IMR-90 (cell line): Measurements from ENCODE around the gene ZP3. TPM values are rescaled to one million over a fixed set of nuclear protein-coding genes. Genes with fewer than 3 reads are reported as not detected.

Source experiments
- ATAC-seq: fragments of 200-7000 bp; cut with Tn5 transposase; 2 replicates; pipeline ENCODE4 v1.9.1; 2020; ENCODE audit warnings: low read depth, mild to moderate bottlenecking, moderate library complexity
- BruUV-seq: library from RNA; stranded (reverse); fragments of 400-500 nt; replicated peaks from 2 replicates; lab custom pipeline; 2021; lab: Mats Ljungman, UMichigan
- CTCF ChIA-PET: fragments of 300-600 bp; formaldehyde crosslinking; extraction: SDS; loops from one replicate; lab custom pipeline; 2021; ENCODE audit warnings: antibody characterized with exemption; lab: Yijun Ruan, JAX
- POLR2A ChIA-PET: fragments of 300-600 bp; sonication (Branson Sonifier 250); formaldehyde crosslinking; loops from one replicate; lab custom pipeline; 2022; ENCODE audit warnings: antibody characterized with exemption; ENCODE audit not compliant: unreplicated experiment; lab: Charles Lee
- DNase-seq: peaks from one replicate; pipeline ENCODE4 v3.0.0; 2013
- H2AFZ ChIP-seq: replicated peaks from 2 replicates; pipeline ENCODE3; 2013; ENCODE audit warnings: low read length, mild to moderate bottlenecking; ENCODE audit not compliant: poor library complexity
- H2AK5ac ChIP-seq: 2 replicates; pipeline ENCODE4 v1.6.1; 2013; ENCODE audit warnings: low read depth, low read length, inconsistent platforms
- H2AK9ac ChIP-seq: replicated peaks from 2 replicates; pipeline ENCODE3; 2013; ENCODE audit warnings: mild to moderate bottlenecking, low read depth, low read length, moderate library complexity; ENCODE audit not compliant: poor library complexity
- H2BK120ac ChIP-seq: 2 replicates; pipeline ENCODE4 v1.6.1; 2013; ENCODE audit warnings: low read depth, low read length, inconsistent platforms
- H2BK15ac ChIP-seq: 3 replicates; pipeline ENCODE4 v1.6.1; 2013; ENCODE audit warnings: low read depth, low read length, inconsistent platforms
- H2BK20ac ChIP-seq: 2 replicates; pipeline ENCODE4 v1.6.1; 2013; ENCODE audit warnings: low read depth, mild to moderate bottlenecking, inconsistent platforms, low read length, moderate library complexity
- H2BK5ac ChIP-seq: 2 replicates; pipeline ENCODE4 v1.6.1; 2013; ENCODE audit warnings: mild to moderate bottlenecking, low read depth, low read length, inconsistent platforms; ENCODE audit not compliant: poor library complexity, severe bottlenecking
- H3K14ac ChIP-seq: replicated peaks from 2 replicates; pipeline ENCODE4 v1.6.1; 2013; ENCODE audit warnings: low read depth, low read length, inconsistent platforms
- H3K18ac ChIP-seq: 2 replicates; pipeline ENCODE4 v1.6.1; 2013; ENCODE audit warnings: low read depth, low read length, control low read depth
- H3K23ac ChIP-seq: 2 replicates; pipeline ENCODE4 v1.6.1; 2013; ENCODE audit warnings: low read depth, low read length, inconsistent platforms
- H3K27ac ChIP-seq: 2 replicates; pipeline ENCODE4 v1.5.1; 2013; ENCODE audit warnings: mild to moderate bottlenecking, control low read depth, low read length; ENCODE audit not compliant: insufficient read depth
- H3K27me3 ChIP-seq: 2 replicates; pipeline ENCODE4 v1.6.1; 2013; ENCODE audit warnings: low read length; ENCODE audit not compliant: control insufficient read depth, insufficient read depth
- H3K36me3 ChIP-seq: 2 replicates; pipeline ENCODE4 v1.6.1; 2013; ENCODE audit warnings: low read length, mixed read lengths; ENCODE audit not compliant: control insufficient read depth, insufficient read depth
- H3K4ac ChIP-seq: 2 replicates; pipeline ENCODE4 v1.6.1; 2013; ENCODE audit warnings: low read depth, low read length, inconsistent platforms
- H3K4me1 ChIP-seq: 2 replicates; pipeline ENCODE4 v1.6.1; 2013; ENCODE audit warnings: low read length, mixed read lengths; ENCODE audit not compliant: control insufficient read depth, insufficient read depth
- H3K4me2 ChIP-seq: 2 replicates; pipeline ENCODE4 v1.6.1; 2013; ENCODE audit warnings: low read depth, mild to moderate bottlenecking, control low read depth, low read length, moderate library complexity
- H3K4me3 ChIP-seq: 2 replicates; pipeline ENCODE4 v1.5.1; 2013; ENCODE audit warnings: low read depth, mild to moderate bottlenecking, control low read depth, low read length, moderate library complexity; ENCODE audit not compliant: insufficient read depth
- H3K56ac ChIP-seq: 2 replicates; pipeline ENCODE4 v1.6.1; 2013; ENCODE audit warnings: low read length, inconsistent platforms; ENCODE audit not compliant: insufficient read depth; ENCODE audit errors: extremely low read depth
- H3K79me1 ChIP-seq, 2 experiments: 2 replicates each; pipeline ENCODE4 v1.6.1; 2013; ENCODE audit warnings: low read length in 2 of 2, inconsistent platforms in 1 of 2, low read depth in 1 of 2
- H3K9ac ChIP-seq: 2 replicates; pipeline ENCODE4 v1.6.1; 2013; ENCODE audit warnings: low read depth, low read length, control low read depth
- H3K9me1 ChIP-seq: 2 replicates; pipeline ENCODE4 v1.6.1; 2013; ENCODE audit warnings: low read length, inconsistent platforms; ENCODE audit not compliant: insufficient read depth
- H3K9me3 ChIP-seq: 2 replicates; pipeline ENCODE4 v1.6.1; 2013; ENCODE audit warnings: low read length; ENCODE audit not compliant: control insufficient read depth, insufficient read depth
- H4K20me1 ChIP-seq: 2 replicates; pipeline ENCODE4 v1.6.1; 2013; ENCODE audit warnings: low read length, inconsistent platforms; ENCODE audit not compliant: insufficient read depth
- H4K5ac ChIP-seq: 2 replicates; pipeline ENCODE4 v1.6.1; 2013; ENCODE audit warnings: mild to moderate bottlenecking, low read depth, low read length, control low read depth
- H4K8ac ChIP-seq, 2 experiments: 2 replicates each; pipeline ENCODE4 v1.6.1; 2013; ENCODE audit warnings: low read depth in 2 of 2, low read length in 2 of 2, control low read depth in 1 of 2, inconsistent platforms in 1 of 2
- H4K91ac ChIP-seq: 2 replicates; pipeline ENCODE4 v1.6.1; 2013; ENCODE audit warnings: low read depth, low read length, inconsistent platforms; ENCODE audit not compliant: insufficient read depth
- CEBPB ChIP-seq: IDR thresholded peaks from 2 replicates; pipeline ENCODE4 v1.6.1; 2012; ENCODE audit warnings: low read depth, low read length, improper control_type of control experiment
- CHD1 ChIP-seq: IDR thresholded peaks from 2 replicates; pipeline ENCODE4 v1.6.1; 2012; ENCODE audit warnings: low read depth, low read length, improper control_type of control experiment
- CTCF ChIP-seq: conservative IDR thresholded peaks from 2 replicates; pipeline ENCODE4 v1.5.1; 2012; ENCODE audit warnings: mild to moderate bottlenecking, low read depth, low read length, improper control_type of control experiment
- ELK1 ChIP-seq: fragments of 150-350 bp; IDR thresholded peaks from 2 replicates; pipeline ENCODE4 v1.6.1; 2016; ENCODE audit warnings: low read depth, mild to moderate bottlenecking, low read length, moderate library complexity, borderline replicate concordance
- FOS ChIP-seq: fragments of 150-350 bp; IDR thresholded peaks from 2 replicates; pipeline ENCODE4 v1.6.1; 2016; ENCODE audit warnings: low read depth, low read length
- MAFK ChIP-seq: IDR thresholded peaks from 2 replicates; pipeline ENCODE4 v1.6.1; 2012; ENCODE audit warnings: low read depth, low read length, improper control_type of control experiment
- MAZ ChIP-seq: IDR thresholded peaks from 2 replicates; pipeline ENCODE4 v1.6.1; 2012; ENCODE audit warnings: low read depth, mild to moderate bottlenecking, low read length, improper control_type of control experiment, moderate library complexity, borderline replicate concordance
- MXI1 ChIP-seq: IDR thresholded peaks from 2 replicates; pipeline ENCODE4 v1.6.1; 2012; ENCODE audit warnings: low read depth, mild to moderate bottlenecking, low read length, moderate library complexity, borderline replicate concordance
- POLR2A ChIP-seq: IDR thresholded peaks from 2 replicates; pipeline ENCODE4 v1.6.1; 2012; ENCODE audit warnings: mild to moderate bottlenecking, low read depth, low read length
- RAD21 ChIP-seq: IDR thresholded peaks from 2 replicates; pipeline ENCODE4 v1.6.1; 2012; ENCODE audit warnings: low read length, improper control_type of control experiment
- RCOR1 ChIP-seq: IDR thresholded peaks from 2 replicates; pipeline ENCODE4 v1.6.1; 2012; ENCODE audit warnings: mild to moderate bottlenecking, low read length, improper control_type of control experiment; ENCODE audit not compliant: insufficient replicate concordance
- RFX5 ChIP-seq: IDR thresholded peaks from 2 replicates; pipeline ENCODE4 v1.8.0; 2012; ENCODE audit warnings: low read depth, mild to moderate bottlenecking, low read length, moderate library complexity
- SMC3 ChIP-seq: fragments of 150-350 bp; IDR thresholded peaks from 2 replicates; pipeline ENCODE4 v1.6.1; 2016; ENCODE audit warnings: low read depth, mild to moderate bottlenecking, antibody characterized with exemption, low read length, moderate library complexity
- WGBS, 2 experiments: methylation state at CpG; one replicate each; pipeline versions ENCODE4 v1.1.5 to v1.1.7; 2013; ENCODE audit warnings: missing lambda C conversion rate in 2 of 2; ENCODE audit not compliant: insufficient read length in 1 of 2; ENCODE audit errors: extremely low coverage in 2 of 2; 5-methylcytosine and 5-hydroxymethylcytosine counted together
- dilution Hi-C: fragments of 300-500 bp; cut with HindIII; formaldehyde crosslinking; loops from one replicate; pipeline ENCODE4 v1.14.3; 2018; ENCODE audit warnings: low sequenced_read_pairs; ENCODE audit not compliant: unreplicated experiment
- in situ Hi-C: fragments of 300-500 bp; cut with MboI; formaldehyde crosslinking; loops from 3 replicates; pipeline ENCODE4 v1.14.3; 2019; ENCODE audit warnings: low sequenced_read_pairs, inconsistent platforms, mixed read lengths
- intact Hi-C: fragments of 100-400 bp; cut with micrococcal nuclease; formaldehyde crosslinking; loops from 2 replicates; pipeline ENCODE4 v1.10.0; 2022
- polyA plus RNA-seq, 3 experiments: library from polyadenylated mRNA; depleted of rRNA; stranded (reverse); fragments of >200 nt; gene quantifications; 2 replicates each; pipeline ENCODE4 v1.2.3, GENCODE V29; 2012; ENCODE audit warnings: low replicate concordance in 1 of 3
- total RNA-seq: library from RNA; depleted of rRNA; stranded (reverse); fragments of >200 nt; gene quantifications from 2 replicates; pipeline ENCODE4 v1.2.3, GENCODE V29; 2012
- TF ChIP-seq, protein P1 (sequence below): fragments of 150-350 bp; IDR thresholded peaks from 2 replicates; pipeline ENCODE4 v1.6.1; 2017; ENCODE audit warnings: mild to moderate bottlenecking, antibody characterized with exemption, low read length, low read depth

Gene ZP3
- total and polyA plus RNA-seq, 2 of the 4 experiments (the other 2 are of a cell fraction) = 0.54 to 0.67 TPM

GRCh38 chr7:76383089-76383944 lies 41.4 kb upstream of the ZP3 start:
- H3K27me3 ChIP-seq = no peaks in the 10 kb centered on the region
- H2BK20ac ChIP-seq = no peak overlapping the region; the same call in 1 of the 2 replicates
- no peak overlapping the region for H3K27ac ChIP-seq
- CTCF ChIA-PET = no interaction called here
- H3K9ac ChIP-seq = no peak overlapping the region
- no TSS peak for BruUV-seq
- H3K4ac ChIP-seq = peak overlapping the region; percentile 57; the same call in 1 of the 2 replicates
- no peak overlapping the region for H3K18ac ChIP-seq
- no peaks in the 10 kb centered on the region for H3K9me3 ChIP-seq
- no peak overlapping the region for H3K4me3 ChIP-seq
- no peak overlapping the region for H3K14ac ChIP-seq
- DNase-seq (no peak), ATAC-seq (no peak)
- H2AK9ac ChIP-seq = no peak overlapping the region
- peaks cover 0 to 3% of the 10 kb centered on the region in 2 experiments; a peak in 1 of 4 replicates for H3K79me1 ChIP-seq
- no peaks in the 10 kb centered on the region for H4K20me1 ChIP-seq
- intact Hi-C loops = no loop called here
- peaks cover 12% of the 10 kb centered on the region; the same call in 1 of the 2 replicates for H3K9me1 ChIP-seq
- H3K56ac ChIP-seq = no peak overlapping the region
- peak overlapping the region; percentile 78 for H2AFZ ChIP-seq
- no peak overlapping the region for H4K5ac ChIP-seq
- dilution Hi-C loops = no loop called here
- 28% methylated on average over 4 of the region's 13 CpGs; no CpG with 5 or more reads in 1 of the 2 experiments for WGBS, 2 experiments
- H3K36me3 ChIP-seq = no peaks in the 10 kb centered on the region
- in situ Hi-C loops = no loop called here
- H2BK120ac ChIP-seq = no peak overlapping the region
- no peak overlapping the region for H2BK5ac ChIP-seq
- no peak overlapping the region for H4K91ac ChIP-seq
- no peak for TF ChIP-seq SMC3
- no peak for TF ChIP-seq ELK1
- no peak for TF ChIP-seq CTCF
- no peak for TF ChIP-seq RAD21
- no peak for TF ChIP-seq RCOR1
- TF ChIP-seq CEBPB = no peak
- no peak for TF ChIP-seq MAFK
- TF ChIP-seq MAZ = no peak
- TF ChIP-seq MXI1 = no peak
- no peak for TF ChIP-seq RFX5
- TF ChIP-seq, protein P1, sequence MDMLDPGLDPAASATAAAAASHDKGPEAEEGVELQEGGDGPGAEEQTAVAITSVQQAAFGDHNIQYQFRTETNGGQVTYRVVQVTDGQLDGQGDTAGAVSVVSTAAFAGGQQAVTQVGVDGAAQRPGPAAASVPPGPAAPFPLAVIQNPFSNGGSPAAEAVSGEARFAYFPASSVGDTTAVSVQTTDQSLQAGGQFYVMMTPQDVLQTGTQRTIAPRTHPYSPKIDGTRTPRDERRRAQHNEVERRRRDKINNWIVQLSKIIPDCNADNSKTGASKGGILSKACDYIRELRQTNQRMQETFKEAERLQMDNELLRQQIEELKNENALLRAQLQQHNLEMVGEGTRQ = no peak
- no peak for TF ChIP-seq CHD1
- no peak for TF ChIP-seq POLR2A
- TF ChIP-seq FOS = no peak
- H2BK15ac ChIP-seq = no peak overlapping the region
- H3K23ac ChIP-seq = no peak overlapping the region
- POLR2A ChIA-PET = no interaction called here
- H4K8ac ChIP-seq = peak overlapping the region in 1 of 2 experiments; percentile 52; a peak in 1 of 4 replicates
- H3K4me2 ChIP-seq = no peak overlapping the region
- H2AK5ac ChIP-seq = no peak overlapping the region
- H3K4me1 ChIP-seq = peaks cover 11% of the 10 kb centered on the region
